B cell (primary cell): Measurements from ENCODE around the gene MYH7B. TPM values are rescaled to one million over a fixed set of nuclear protein-coding genes. Genes with fewer than 3 reads are reported as not detected.

Experiments
- ATAC-seq: fragments of 200-7000 bp; cut with Tn5 transposase; one replicate; pipeline ENCODE4 v1.10.0; 2021; ENCODE audit warnings: low read depth, mild to moderate bottlenecking, moderate number of reproducible peaks, moderate library complexity
- CTCF ChIA-PET: fragments of 350-600 bp; sonication (Branson Sonifier 250); formaldehyde crosslinking; loops from one replicate; lab custom pipeline; 2021; ENCODE audit warnings: antibody characterized with exemption, inconsistent platforms; lab: Charles Lee
- POLR2A ChIA-PET: fragments of 350-600 bp; sonication (Branson Sonifier 250); formaldehyde crosslinking; loops from one replicate; lab custom pipeline; 2021; ENCODE audit warnings: antibody characterized with exemption; lab: Charles Lee
- DNase-seq: peaks from one replicate; pipeline ENCODE4 v3.0.0; 2013
- H2AFZ ChIP-seq: 2 replicates; pipeline ENCODE4 v1.6.1; 2012; ENCODE audit warnings: mild to moderate bottlenecking, low read depth, low read length; ENCODE audit not compliant: insufficient read depth, poor library complexity, severe bottlenecking
- H3K27ac ChIP-seq, 2 donors: 1 replicate in 1 of 2; 2 replicates in 1 of 2; pipeline ENCODE4 v1.5.1; 2012 to 2013; ENCODE audit warnings: low read length in 2 of 2, mild to moderate bottlenecking in 2 of 2, moderate library complexity in 1 of 2
- H3K27me3 ChIP-seq, 4 experiments: fragments of 200-600 bp in 1 of 4; sonication (generic) in 1 of 4; replicated peaks in 1 of 4; 1 replicate in 2 of 4; 2 replicates in 2 of 4; pipeline versions ENCODE4 v1.6.1 to v1.7.0; 2013 to 2016; ENCODE audit warnings: low read length in 3 of 4, mild to moderate bottlenecking in 2 of 4, mixed read lengths in 1 of 4, moderate library complexity in 1 of 4; ENCODE audit not compliant: insufficient read depth in 4 of 4, control insufficient read depth in 3 of 4; ENCODE audit errors: control extremely low read depth in 1 of 4
- H3K36me3 ChIP-seq, 2 experiments: replicated peaks in 1 of 2; 1 replicate in 1 of 2; 2 replicates in 1 of 2; pipeline versions ENCODE4 v1.6.1 to v1.7.1; 2013; ENCODE audit warnings: low read length in 1 of 2; ENCODE audit not compliant: insufficient read depth in 2 of 2, control insufficient read depth in 1 of 2; ENCODE audit errors: control extremely low read depth in 1 of 2, extremely low read depth in 1 of 2
- H3K4me1 ChIP-seq, 2 donors: fragments of 200-600 bp in 1 of 2; sonication (generic) in 1 of 2; 1 replicate in 1 of 2; 2 replicates in 1 of 2; pipeline versions ENCODE4 v1.5.1 to v1.6.1; 2013 to 2017; ENCODE audit warnings: low read length in 2 of 2; ENCODE audit not compliant: control insufficient read depth in 2 of 2, insufficient read depth in 2 of 2
- H3K4me2 ChIP-seq: replicated peaks from 2 replicates; pipeline ENCODE3; 2012; ENCODE audit warnings: mild to moderate bottlenecking, low read depth, low read length; ENCODE audit not compliant: poor library complexity, severe bottlenecking
- H3K4me3 ChIP-seq, 5 experiments: fragments of 200-600 bp in 1 of 5; sonication (generic) in 1 of 5; 1 replicate in 3 of 5; 2 replicates in 2 of 5; pipeline versions ENCODE4 v1.5.1 to v1.7.0; 2011 to 2016; ENCODE audit warnings: low read length in 4 of 5, mild to moderate bottlenecking in 4 of 5, low read depth in 2 of 5, control low read depth in 1 of 5, moderate library complexity in 1 of 5; ENCODE audit not compliant: insufficient read depth in 1 of 5; ENCODE audit errors: control extremely low read depth in 1 of 5, extremely low read depth in 1 of 5
- H3K79me2 ChIP-seq: fragments of 200-600 bp; sonication (generic); one replicate; pipeline ENCODE4 v1.6.0; 2016; ENCODE audit warnings: low read length; ENCODE audit not compliant: control insufficient read depth, insufficient read depth
- H3K9ac ChIP-seq: fragments of 200-600 bp; sonication (generic); 2 replicates; pipeline ENCODE4 v1.6.1; 2017; ENCODE audit warnings: mild to moderate bottlenecking, low read length, moderate library complexity
- H3K9me3 ChIP-seq, 3 donors: one replicate each; pipeline versions ENCODE4 v1.6.1 to v1.7.1; 2013; ENCODE audit warnings: low read length in 2 of 3; ENCODE audit not compliant: control insufficient read depth in 2 of 3, insufficient read depth in 1 of 3; ENCODE audit errors: control extremely low read depth in 1 of 3
- H4K20me1 ChIP-seq: 2 replicates; pipeline ENCODE4 v1.6.0; 2012; ENCODE audit warnings: mild to moderate bottlenecking, low read length; ENCODE audit not compliant: insufficient read depth, control insufficient read depth, poor library complexity, severe bottlenecking
- H3K27ac Mint-ChIP-seq: one replicate; pipeline ENCODE4 v1.8.0; 2021; ENCODE audit warnings: mixed read lengths
- H3K27me3 Mint-ChIP-seq: one replicate; pipeline ENCODE4 v1.8.0; 2021; ENCODE audit warnings: mixed read lengths
- H3K4me1 Mint-ChIP-seq: one replicate; pipeline ENCODE4 v1.8.0; 2021; ENCODE audit warnings: mixed read lengths
- H3K4me3 Mint-ChIP-seq: one replicate; pipeline ENCODE4 v1.8.0; 2021; ENCODE audit warnings: mixed read lengths
- H3K9me3 Mint-ChIP-seq: one replicate; pipeline ENCODE4 v1.8.0; 2022; ENCODE audit warnings: mixed read lengths; ENCODE audit not compliant: insufficient read depth
- EZH2 ChIP-seq: IDR thresholded peaks from 2 replicates; pipeline ENCODE4 v1.6.1; 2012; ENCODE audit warnings: borderline replicate concordance, low read depth, mild to moderate bottlenecking, moderate library complexity, low read length; ENCODE audit not compliant: insufficient read depth, poor library complexity, severe bottlenecking
- WGBS: methylation state at CpG from one replicate; pipeline ENCODE4 v1.1.5; 2013; ENCODE audit warnings: missing lambda C conversion rate; ENCODE audit not compliant: insufficient coverage; 5-methylcytosine and 5-hydroxymethylcytosine counted together
- intact Hi-C: fragments of 100-400 bp; cut with micrococcal nuclease; formaldehyde crosslinking; loops from one replicate; pipeline ENCODE4 v1.10.0; 2022
- polyA plus RNA-seq: library from polyadenylated mRNA; depleted of rRNA; stranded (reverse); fragments of >200 nt; gene quantifications from 2 replicates; pipeline ENCODE4 v1.2.3, GENCODE V29; 2012
- total RNA-seq, 2 donors: library from RNA; stranded (reverse); fragments of 120-200 nt in 1 of 2; gene quantifications; 1 replicate in 1 of 2; 2 replicates in 1 of 2; pipeline versions ENCODE4 v1.2.3 to v1.2.4, GENCODE V29; 2013 to 2022
- TF ChIP-seq, protein P1 (sequence below): fragments of 200-600 bp; IDR thresholded peaks from one replicate; pipeline ENCODE4 v1.8.0; 2022; ENCODE audit warnings: antibody characterized with exemption, mild to moderate bottlenecking

The MYH7B gene
- total and polyA plus RNA-seq, 2 donors (not counting 1 experiment from before 2014, with no cell fraction given) = 0.79 to 1.2 TPM

DNA sequence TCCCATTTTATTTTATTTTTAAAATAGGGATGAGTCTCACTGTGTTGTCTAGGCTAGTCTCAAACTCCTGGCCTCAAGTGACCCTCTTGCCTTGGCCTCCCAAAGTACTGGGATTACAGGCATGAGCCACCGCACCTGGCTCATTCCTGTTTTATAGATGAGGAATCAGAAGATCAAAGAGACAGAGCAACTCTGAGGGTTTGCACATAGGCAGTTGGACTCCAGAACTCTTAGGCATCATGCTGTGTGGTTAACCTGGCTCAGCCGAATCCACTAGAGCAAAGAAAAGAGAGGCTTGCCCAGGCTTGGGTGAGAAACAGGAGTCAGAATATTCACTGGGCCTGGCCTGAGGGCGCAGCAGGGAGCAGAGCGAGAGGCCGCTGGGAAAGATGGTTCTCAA lies 9.4 kb downstream of the MYH7B start:
- no peak for DNase-seq
- Histone ChIP-seq H3K79me2 (no peaks in the 10 kb centered on the region), H3K36me3 (no peaks in the 10 kb centered on the region), H4K20me1 (no peaks in the 10 kb centered on the region), H3K4me3 (no peak overlapping the region), H3K4me1 (no peaks in the 10 kb centered on the region), H3K27ac (no peak overlapping the region), H3K27me3 (no peaks in the 10 kb centered on the region), H2AFZ (no peak overlapping the region), H3K9ac (no peak overlapping the region), H3K4me2 (no peak overlapping the region), H3K9me3 (no peaks in the 10 kb centered on the region)
- intact Hi-C loops = no loop called here
- CTCF ChIA-PET = no interaction called here
- Mint-ChIP-seq H3K27ac (no peak overlapping the region), H3K4me3 (no peak overlapping the region), H3K27me3 (peaks cover 5% of the 10 kb centered on the region), H3K4me1 (peaks cover 1% of the 10 kb centered on the region), H3K9me3 (no peaks in the 10 kb centered on the region)
- no peak for ATAC-seq
- TF ChIP-seq EZH2 = no peak
- TF ChIP-seq, protein P1, sequence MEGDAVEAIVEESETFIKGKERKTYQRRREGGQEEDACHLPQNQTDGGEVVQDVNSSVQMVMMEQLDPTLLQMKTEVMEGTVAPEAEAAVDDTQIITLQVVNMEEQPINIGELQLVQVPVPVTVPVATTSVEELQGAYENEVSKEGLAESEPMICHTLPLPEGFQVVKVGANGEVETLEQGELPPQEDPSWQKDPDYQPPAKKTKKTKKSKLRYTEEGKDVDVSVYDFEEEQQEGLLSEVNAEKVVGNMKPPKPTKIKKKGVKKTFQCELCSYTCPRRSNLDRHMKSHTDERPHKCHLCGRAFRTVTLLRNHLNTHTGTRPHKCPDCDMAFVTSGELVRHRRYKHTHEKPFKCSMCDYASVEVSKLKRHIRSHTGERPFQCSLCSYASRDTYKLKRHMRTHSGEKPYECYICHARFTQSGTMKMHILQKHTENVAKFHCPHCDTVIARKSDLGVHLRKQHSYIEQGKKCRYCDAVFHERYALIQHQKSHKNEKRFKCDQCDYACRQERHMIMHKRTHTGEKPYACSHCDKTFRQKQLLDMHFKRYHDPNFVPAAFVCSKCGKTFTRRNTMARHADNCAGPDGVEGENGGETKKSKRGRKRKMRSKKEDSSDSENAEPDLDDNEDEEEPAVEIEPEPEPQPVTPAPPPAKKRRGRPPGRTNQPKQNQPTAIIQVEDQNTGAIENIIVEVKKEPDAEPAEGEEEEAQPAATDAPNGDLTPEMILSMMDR = no peak
- WGBS = 98% methylated on average over 5 of the region's 5 CpGs
- POLR2A ChIA-PET = no interaction called here

- CTCF ChIA-PET = no interaction called here
- no peaks in the 10 kb centered on the region for H3K9me3 Mint-ChIP-seq
Observed at GRCh38 chr20:34967421-34967820, 11.8 kb downstream of the MYH7B start.

More at GRCh38 chr20:34967421-34967820, 11.8 kb downstream of the MYH7B start:
- Histone ChIP-seq H3K79me2 (no peaks in the 10 kb centered on the region), H3K9ac (no peak overlapping the region), H3K4me1 (no peaks in the 10 kb centered on the region), H3K27me3 (no peaks in the 10 kb centered on the region), H4K20me1 (no peaks in the 10 kb centered on the region), H3K9me3 (no peaks in the 10 kb centered on the region), H3K4me3 (no peak overlapping the region), H2AFZ (no peak overlapping the region), H3K27ac (no peak overlapping the region), H3K4me2 (no peak overlapping the region), H3K36me3 (no peaks in the 10 kb centered on the region)
- no peaks in the 10 kb centered on the region for H3K4me1 Mint-ChIP-seq
- intact Hi-C loops = no loop called here
- H3K27ac Mint-ChIP-seq = no peak overlapping the region
- H3K27me3 Mint-ChIP-seq = peaks cover 5% of the 10 kb centered on the region
- WGBS = 94% methylated on average over 4 of the region's 5 CpGs
- DNase-seq (no peak), ATAC-seq (no peak)
- POLR2A ChIA-PET = no interaction called here
- H3K4me3 Mint-ChIP-seq = no peak overlapping the region
- TF ChIP-seq, protein P1 = no peak
- no peak for TF ChIP-seq EZH2
